Measurements from ENCODE around the gene COX5B.

DNA sequence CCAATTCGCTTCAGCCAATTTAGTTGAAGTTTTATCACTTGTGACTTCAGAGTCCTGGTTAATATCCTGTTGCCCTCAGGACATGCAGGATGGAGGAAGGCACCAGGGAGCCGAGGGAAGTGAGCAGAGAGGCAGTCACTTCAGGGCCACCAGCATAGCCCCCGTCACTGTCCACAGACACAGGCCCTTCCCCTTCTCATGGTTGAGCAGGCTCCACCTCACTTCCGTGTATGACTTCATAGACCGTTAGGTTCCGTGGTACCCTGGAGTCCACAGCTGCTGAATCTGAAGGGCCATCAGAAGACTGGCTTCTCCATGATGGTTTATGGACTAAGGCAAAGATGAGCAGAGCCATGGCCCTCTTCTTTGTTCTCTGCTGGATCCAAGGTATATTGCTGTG is 23.6 kb downstream of the COX5B start, which contains the start of gene C2orf92:
- TF ChIP-seq EZH2 (IDR thresholded peaks at IDR 0.05; ENCODE audit: insufficient read depth, low read length) (no peak), CTCF (IDR thresholded peaks at IDR 0.05; ENCODE audit: insufficient read depth, low read depth, low read length) (no peak)

All from astrocyte (in vitro differentiated cells and primary cell).